Karpas-422 (cell line): ENCODE results near the gene PACSIN3. TPM values are rescaled to one million over a fixed set of nuclear protein-coding genes. Genes with fewer than 3 reads are reported as not detected.

Experiments
- DNase-seq: peaks from one replicate; pipeline ENCODE4 v3.0.0-alpha.2; 2015
- H2AFZ ChIP-seq: fragments of 200-600 bp; sonication (generic); 2 replicates; pipeline ENCODE4 v1.6.1; 2014; ENCODE audit warnings: antibody characterized with exemption, low read length, mixed read lengths
- H3K27ac ChIP-seq: fragments of 200-600 bp; sonication (generic); 2 replicates; pipeline ENCODE4 v1.5.1; 2014; ENCODE audit warnings: mild to moderate bottlenecking, low read length, moderate library complexity
- H3K27me3 ChIP-seq: fragments of 200-600 bp; sonication (generic); 2 replicates; pipeline ENCODE4 v1.6.1; 2014; ENCODE audit warnings: low read length, mixed read lengths
- H3K36me3 ChIP-seq: fragments of 200-600 bp; sonication (generic); 2 replicates; pipeline ENCODE4 v1.6.1; 2014; ENCODE audit warnings: low read length, mixed read lengths; ENCODE audit not compliant: insufficient read depth
- H3K4me1 ChIP-seq: fragments of 200-600 bp; sonication (generic); 2 replicates; pipeline ENCODE4 v1.6.1; 2014; ENCODE audit warnings: mild to moderate bottlenecking, low read length, mixed read lengths
- H3K4me2 ChIP-seq: fragments of 200-600 bp; sonication (generic); 2 replicates; pipeline ENCODE4 v1.6.1; 2014; ENCODE audit warnings: low read length, low read depth, mild to moderate bottlenecking; ENCODE audit not compliant: poor library complexity, severe bottlenecking
- H3K4me3 ChIP-seq: fragments of 200-600 bp; sonication (generic); 2 replicates; pipeline ENCODE4 v1.5.1; 2014; ENCODE audit warnings: mild to moderate bottlenecking, antibody characterized with exemption, low read length, mixed read lengths
- H3K79me2 ChIP-seq: fragments of 200-600 bp; sonication (generic); 2 replicates; pipeline ENCODE4 v1.6.1; 2014; ENCODE audit warnings: mild to moderate bottlenecking, low read length, mixed read lengths
- H3K9ac ChIP-seq: fragments of 200-600 bp; sonication (generic); 2 replicates; pipeline ENCODE4 v1.6.0; 2014; ENCODE audit warnings: low read length
- H3K9me2 ChIP-seq: fragments of 200-600 bp; sonication (generic), shearing (Covaris generic); replicated peaks from 2 replicates; pipeline ENCODE4 v1.6.0; 2014; ENCODE audit warnings: mild to moderate bottlenecking, low read length, moderate library complexity; ENCODE audit not compliant: insufficient read depth
- H3K9me3 ChIP-seq: fragments of 300-700, 200-600 bp; sonication (generic); 2 replicates; pipeline ENCODE4 v1.6.1; 2014; ENCODE audit warnings: low read length, mixed read lengths
- H4K20me1 ChIP-seq: fragments of 200-600 bp; sonication (generic); 2 replicates; pipeline ENCODE4 v1.6.1; 2014; ENCODE audit warnings: mild to moderate bottlenecking, antibody characterized with exemption, low read length, low read depth; ENCODE audit not compliant: insufficient read depth
- total RNA-seq: library from RNA; depleted of rRNA; stranded (reverse); fragments of >200 nt; shearing (Covaris generic); gene quantifications from 2 replicates; pipeline ENCODE4 v1.2.3, GENCODE V29; 2014; ENCODE audit warnings: low replicate concordance

PACSIN3 gene
- total RNA-seq, 1 experiment from 2014 or later = 1.1 TPM

DNA sequence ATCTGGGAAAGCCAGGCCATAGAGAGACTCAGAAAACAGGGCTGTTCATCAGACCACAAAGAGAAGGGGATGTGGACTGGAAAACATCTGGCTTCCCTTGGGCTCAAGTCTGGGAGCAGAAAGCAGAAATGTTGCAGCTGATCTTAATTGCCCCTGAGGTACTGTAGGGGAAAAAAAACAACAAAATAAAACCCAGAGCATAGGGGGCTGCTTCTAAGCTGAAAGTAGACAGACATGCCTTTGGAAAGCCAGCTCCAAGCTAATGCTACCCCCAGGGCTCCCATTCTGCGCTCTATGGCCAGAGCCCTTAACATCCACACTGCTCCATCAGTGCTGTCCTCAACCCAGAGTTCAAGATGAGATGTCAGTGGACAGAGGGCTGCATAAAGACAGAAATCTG is 2.0 kb upstream of the PACSIN3 start:
- Histone ChIP-seq H3K36me3 (no peaks in the 10 kb centered on the region), H4K20me1 (no peaks in the 10 kb centered on the region), H3K4me1 (peaks cover 23% of the 10 kb centered on the region), H3K4me2 (no peak overlapping the region), H3K9ac (no peak overlapping the region), H3K79me2 (no peaks in the 10 kb centered on the region), H2AFZ (no peak overlapping the region), H3K9me3 (no peaks in the 10 kb centered on the region), H3K27ac (no peak overlapping the region), H3K27me3 (no peaks in the 10 kb centered on the region), H3K9me2 (no peaks in the 10 kb centered on the region), H3K4me3 (no peak overlapping the region)
- no peak for DNase-seq

GRCh38 chr11:47187723-47188122 is 1.5 kb upstream of the PACSIN3 start:
- no peaks in the 10 kb centered on the region for H3K79me2 ChIP-seq
- peak overlapping the region; percentile 74 for H3K9ac ChIP-seq
- H3K4me2 ChIP-seq = peak overlapping the region; percentile 71
- no peak overlapping the region for H2AFZ ChIP-seq
- H3K4me1 ChIP-seq = peaks cover 23% of the 10 kb centered on the region
- DNase-seq = no peak
- no peak overlapping the region for H3K27ac ChIP-seq
- no peaks in the 10 kb centered on the region for H3K9me2 ChIP-seq
- no peaks in the 10 kb centered on the region for H3K27me3 ChIP-seq
- H3K36me3 ChIP-seq = no peaks in the 10 kb centered on the region
- no peaks in the 10 kb centered on the region for H3K9me3 ChIP-seq
- H4K20me1 ChIP-seq = no peaks in the 10 kb centered on the region
- H3K4me3 ChIP-seq = no peak overlapping the region; the same call in 1 of the 2 replicates

DNA sequence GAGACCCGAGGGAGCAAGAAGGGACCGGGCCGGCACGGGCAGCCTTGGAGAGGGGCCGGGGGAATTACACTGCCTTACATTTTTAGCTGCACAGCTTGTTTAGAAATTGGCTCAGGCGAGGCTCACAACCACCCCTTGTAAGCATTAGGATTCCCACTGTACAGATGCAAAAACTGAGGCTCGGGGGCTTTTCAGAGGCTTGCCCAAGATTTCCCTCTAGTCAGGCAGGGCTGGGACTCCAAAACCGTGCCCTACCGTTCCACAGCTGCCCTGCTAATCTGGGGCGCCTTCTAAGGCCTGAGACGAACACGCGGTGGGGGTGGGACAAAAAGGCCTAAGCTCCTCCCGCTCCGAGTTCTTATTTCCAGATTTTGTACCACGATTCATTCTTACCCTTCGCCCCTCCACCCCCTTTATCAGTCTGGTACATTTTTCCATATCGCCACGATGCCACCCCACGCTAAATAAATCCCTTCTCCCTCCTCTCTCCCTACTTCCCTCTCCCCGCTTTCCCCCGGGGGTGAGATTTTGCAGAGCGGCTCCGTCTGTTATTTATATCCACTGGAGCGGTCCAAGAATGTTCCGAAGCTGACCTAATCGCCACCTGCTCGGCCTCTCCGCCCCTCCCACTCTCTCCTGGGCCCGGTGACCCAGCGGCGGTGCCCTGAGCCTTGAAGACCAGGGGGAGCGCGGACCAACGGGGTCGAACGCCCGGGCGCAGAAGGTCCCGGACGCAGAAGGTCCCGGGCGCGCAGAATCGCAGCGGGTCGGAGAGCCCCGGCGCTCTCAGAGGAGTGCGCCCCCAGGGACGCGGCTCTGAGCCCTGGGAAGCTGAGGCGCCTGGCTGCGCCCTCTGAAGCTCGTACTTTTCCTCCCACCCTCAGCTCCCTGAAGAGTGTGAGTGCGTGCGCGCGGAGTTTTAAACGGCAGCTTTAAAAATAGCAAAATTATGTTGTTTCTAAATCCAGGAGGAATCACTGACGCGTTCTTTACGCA is 764 bp upstream of the PACSIN3 start:
- peak; percentile 85 for DNase-seq
- Histone ChIP-seq H3K9me2 (no peaks in the 10 kb centered on the region), H3K4me2 (peak overlapping the region; percentile 71), H2AFZ (peak overlapping the region; percentile 74), H3K9ac (peak overlapping the region; percentile 74), H3K27me3 (no peaks in the 10 kb centered on the region), H3K27ac (no peak overlapping the region), H3K4me3 (peak overlapping the region; percentile 61), H3K79me2 (no peaks in the 10 kb centered on the region), H4K20me1 (no peaks in the 10 kb centered on the region), H3K9me3 (no peaks in the 10 kb centered on the region), H3K36me3 (no peaks in the 10 kb centered on the region), H3K4me1 (peaks cover 23% of the 10 kb centered on the region)

DNA sequence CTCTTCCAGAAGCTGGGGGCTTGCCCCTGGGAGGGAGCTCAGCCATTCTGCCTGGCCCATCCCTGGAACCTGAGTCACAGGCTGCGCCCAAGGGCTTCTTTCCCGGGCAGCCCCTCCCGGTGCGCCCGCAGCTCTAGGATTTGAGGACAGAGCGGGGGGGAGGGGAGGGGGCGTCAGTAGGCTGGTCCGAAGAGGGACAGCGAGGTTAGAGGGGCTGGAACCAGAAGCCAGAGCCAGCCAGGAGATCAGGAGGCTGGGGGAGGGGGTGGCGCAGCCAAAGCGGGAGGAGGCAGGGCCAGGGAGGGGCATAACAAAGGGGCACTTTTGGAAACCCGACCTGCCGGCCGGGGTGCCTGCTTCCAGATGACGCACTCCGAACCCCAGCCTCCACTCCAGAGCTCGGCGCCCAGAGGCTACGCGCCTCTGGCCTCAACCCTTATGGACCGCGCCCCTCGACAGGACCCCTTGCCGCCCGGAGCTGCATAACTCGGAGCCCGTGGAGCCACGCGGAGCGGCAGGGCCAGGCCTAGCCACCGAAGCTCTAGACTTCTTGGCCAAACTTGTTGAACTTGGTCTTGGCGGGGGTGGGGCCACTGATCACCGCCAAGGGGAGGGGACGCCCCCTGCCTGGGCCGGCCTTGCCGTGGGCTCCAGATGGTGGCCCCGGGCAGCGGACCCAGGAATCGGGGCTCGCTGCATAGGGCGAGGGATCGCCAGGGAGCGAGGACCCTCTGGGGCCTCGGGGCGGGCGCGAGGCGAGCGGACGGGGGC is 744 bp downstream of the PACSIN3 start:
- H3K79me2 ChIP-seq = no peaks in the 10 kb centered on the region
- H3K9me2 ChIP-seq = no peaks in the 10 kb centered on the region

DNA sequence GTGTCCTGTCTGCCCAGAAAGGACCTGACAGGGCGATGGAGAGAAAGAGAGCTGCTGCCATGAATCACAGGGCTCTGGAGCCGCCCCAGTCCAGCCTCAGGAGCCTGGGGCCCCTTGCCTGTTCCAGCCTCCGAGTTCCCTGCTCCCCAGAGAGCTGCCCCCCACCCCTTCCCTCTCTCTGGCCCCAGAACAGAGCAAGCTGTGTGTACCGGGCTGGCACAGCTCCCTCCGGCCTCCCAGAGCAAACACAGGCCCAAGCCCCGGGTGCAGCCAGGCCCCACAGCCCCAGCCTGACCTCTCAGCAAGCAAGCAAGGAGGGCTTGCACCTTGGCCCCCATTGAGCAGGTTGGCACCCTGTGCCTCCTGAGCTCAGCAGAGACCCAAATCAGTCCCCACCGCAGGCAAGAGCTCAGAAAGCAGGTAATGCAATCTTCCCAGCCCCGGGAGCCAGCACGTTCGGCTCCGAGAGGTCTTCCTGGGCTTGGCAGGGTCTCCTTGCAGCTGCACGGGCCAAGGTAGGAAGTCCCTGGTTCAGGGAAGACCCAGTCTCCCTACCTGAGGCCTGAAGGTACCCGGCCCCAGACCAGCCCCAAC is 1.4 kb downstream of the PACSIN3 start:
- Histone ChIP-seq H3K27ac (no peak overlapping the region), H3K9ac (no peak overlapping the region), H4K20me1 (no peaks in the 10 kb centered on the region), H3K4me1 (peaks cover 23% of the 10 kb centered on the region), H3K9me2 (no peaks in the 10 kb centered on the region), H3K4me2 (no peak overlapping the region), H3K4me3 (no peak overlapping the region), H3K9me3 (no peaks in the 10 kb centered on the region), H3K27me3 (no peaks in the 10 kb centered on the region), H2AFZ (no peak overlapping the region), H3K79me2 (no peaks in the 10 kb centered on the region), H3K36me3 (no peaks in the 10 kb centered on the region)
- DNase-seq = no peak

More for the DNA sequence above, 744 bp downstream of the PACSIN3 start:
- Histone ChIP-seq H3K4me3 (peak overlapping the region; percentile 61), H2AFZ (peak overlapping the region; percentile 84; the same call in 1 of the 2 replicates), H3K9ac (peak overlapping the region; percentile 74), H3K27ac (no peak overlapping the region), H3K4me1 (peaks cover 23% of the 10 kb centered on the region), H3K9me3 (no peaks in the 10 kb centered on the region), H3K4me2 (peak overlapping the region; percentile 75), H4K20me1 (no peaks in the 10 kb centered on the region), H3K36me3 (no peaks in the 10 kb centered on the region), H3K27me3 (no peaks in the 10 kb centered on the region)
- DNase-seq = no peak

- Histone ChIP-seq H3K79me2 (no peaks in the 10 kb centered on the region), H3K9me3 (no peaks in the 10 kb centered on the region), H4K20me1 (no peaks in the 10 kb centered on the region), H3K27ac (no peak overlapping the region), H3K4me1 (peaks cover 23% of the 10 kb centered on the region), H3K4me3 (no peak overlapping the region), H2AFZ (no peak overlapping the region), H3K36me3 (no peaks in the 10 kb centered on the region), H3K4me2 (no peak overlapping the region), H3K27me3 (no peaks in the 10 kb centered on the region), H3K9me2 (no peaks in the 10 kb centered on the region), H3K9ac (no peak overlapping the region)
- DNase-seq = no peak
These were observed 2.3 kb downstream of the PACSIN3 start for GRCh38 chr11:47183969-47184368.

DNA sequence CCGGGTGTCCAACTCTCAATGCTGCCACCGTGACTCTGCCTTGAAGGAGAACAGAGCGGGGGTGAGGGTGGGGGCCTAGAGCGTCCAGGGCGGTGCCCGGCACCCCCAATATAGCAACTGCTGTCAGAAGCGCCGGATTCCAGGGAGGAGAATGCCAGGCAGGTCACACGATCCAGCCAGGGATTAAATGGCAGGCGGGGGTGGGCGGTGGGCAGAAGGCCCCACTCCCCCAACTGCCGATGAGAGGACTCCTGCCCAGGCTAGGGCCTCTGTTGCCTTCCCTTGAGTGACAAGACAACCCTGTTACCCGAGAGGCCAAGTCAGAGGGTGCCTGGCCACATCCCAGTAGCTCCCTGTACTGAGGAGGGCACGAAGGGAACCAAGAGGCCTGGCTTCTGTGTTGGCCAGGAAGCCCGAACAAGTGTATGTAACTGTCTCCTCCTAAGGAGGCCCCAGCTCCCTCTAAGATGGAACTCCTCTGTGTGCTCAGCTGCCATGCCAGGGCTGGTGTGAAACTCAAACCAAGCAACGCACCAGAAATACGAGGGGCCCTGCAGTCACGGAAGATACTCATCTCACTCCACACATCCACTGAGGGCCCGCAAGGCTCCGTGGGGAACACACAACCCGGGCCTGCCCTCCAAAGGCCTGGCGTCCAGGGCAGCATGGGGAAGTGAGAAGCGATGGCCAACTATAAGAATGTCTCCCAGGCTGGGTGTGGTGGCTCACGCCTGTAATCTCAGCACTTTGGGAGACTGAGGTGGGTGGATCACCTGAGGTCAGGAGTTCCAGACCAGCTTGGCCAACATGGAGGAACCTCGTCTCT is 3.0 kb downstream of the PACSIN3 start:
- Histone ChIP-seq H3K79me2 (no peaks in the 10 kb centered on the region), H3K9me3 (no peaks in the 10 kb centered on the region), H3K4me2 (no peak overlapping the region), H3K9ac (no peak overlapping the region), H2AFZ (no peak overlapping the region), H3K9me2 (no peaks in the 10 kb centered on the region), H3K27me3 (no peaks in the 10 kb centered on the region), H3K36me3 (no peaks in the 10 kb centered on the region), H3K4me3 (no peak overlapping the region), H3K4me1 (peaks cover 23% of the 10 kb centered on the region), H4K20me1 (no peaks in the 10 kb centered on the region), H3K27ac (no peak overlapping the region)
- DNase-seq = no peak
